Ishikawa (cell line): ENCODE data around the gene HMGCS2.

Experiments
- CEBPB ChIP-seq: IDR thresholded peaks from 2 replicates; pipeline ENCODE4 v1.6.1; 2012
- CREB1 ChIP-seq: IDR thresholded peaks from 2 replicates; pipeline ENCODE4 v1.6.1; 2012; ENCODE audit warnings: low read depth
- EGR1 ChIP-seq: IDR thresholded peaks from 2 replicates; pipeline ENCODE4 v1.6.1; 2012
- EP300 ChIP-seq: IDR thresholded peaks from 2 replicates; pipeline ENCODE4 v1.6.1; 2012; ENCODE audit warnings: borderline replicate concordance
- FOXM1 ChIP-seq: IDR thresholded peaks from 2 replicates; pipeline ENCODE4 v1.6.1; 2012; ENCODE audit warnings: low read depth, borderline replicate concordance
- NFIC ChIP-seq: IDR thresholded peaks from 2 replicates; pipeline ENCODE4 v1.6.1; 2012
- RAD21 ChIP-seq: IDR thresholded peaks from 2 replicates; pipeline ENCODE4 v1.6.1; 2012; ENCODE audit warnings: low read depth
- TAF1 ChIP-seq: IDR thresholded peaks from 2 replicates; pipeline ENCODE4 v1.6.1; 2012; ENCODE audit warnings: low read depth, mild to moderate bottlenecking
- TCF12 ChIP-seq: IDR thresholded peaks from 2 replicates; pipeline ENCODE4 v1.6.1; 2012; ENCODE audit warnings: low read depth
- TEAD4 ChIP-seq: IDR thresholded peaks from 2 replicates; pipeline ENCODE4 v1.6.1; 2012
- YY1 ChIP-seq: IDR thresholded peaks from 2 replicates; pipeline ENCODE4 v1.6.1; 2012; ENCODE audit warnings: low read depth
- ZBTB7A ChIP-seq: IDR thresholded peaks from 2 replicates; pipeline ENCODE4 v1.6.1; 2012; ENCODE audit warnings: low read depth
- TF ChIP-seq, protein P1 (sequence below): IDR thresholded peaks from 2 replicates; pipeline ENCODE4 v1.6.1; 2012
- TF ChIP-seq, protein P2 (sequence below): IDR thresholded peaks from 2 replicates; pipeline ENCODE4 v1.6.1; 2012
- TF ChIP-seq, protein P3 (sequence below): IDR thresholded peaks from 2 replicates; pipeline ENCODE4 v1.6.1; 2012; ENCODE audit warnings: low read depth, mild to moderate bottlenecking

HMGCS2 gene

DNA sequence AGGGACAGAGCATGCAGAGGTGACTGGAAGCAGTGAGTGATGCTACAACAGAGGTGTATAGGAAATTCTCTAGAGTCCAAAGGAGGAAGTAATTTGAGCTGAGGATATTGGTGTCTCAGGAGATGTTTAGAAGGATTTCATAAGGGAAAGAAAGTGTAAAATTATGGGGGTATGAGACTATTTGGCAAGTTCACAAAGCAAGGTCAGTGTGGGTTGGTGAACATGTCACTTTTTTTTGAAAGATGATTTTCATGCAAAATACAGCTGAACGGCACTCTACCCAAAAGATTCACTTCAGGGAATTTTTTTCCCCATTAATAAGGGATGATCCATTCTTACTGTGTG is 24.1 kb downstream of the HMGCS2 start:
- TF ChIP-seq TCF12 (no peak), NFIC (no peak)

DNA sequence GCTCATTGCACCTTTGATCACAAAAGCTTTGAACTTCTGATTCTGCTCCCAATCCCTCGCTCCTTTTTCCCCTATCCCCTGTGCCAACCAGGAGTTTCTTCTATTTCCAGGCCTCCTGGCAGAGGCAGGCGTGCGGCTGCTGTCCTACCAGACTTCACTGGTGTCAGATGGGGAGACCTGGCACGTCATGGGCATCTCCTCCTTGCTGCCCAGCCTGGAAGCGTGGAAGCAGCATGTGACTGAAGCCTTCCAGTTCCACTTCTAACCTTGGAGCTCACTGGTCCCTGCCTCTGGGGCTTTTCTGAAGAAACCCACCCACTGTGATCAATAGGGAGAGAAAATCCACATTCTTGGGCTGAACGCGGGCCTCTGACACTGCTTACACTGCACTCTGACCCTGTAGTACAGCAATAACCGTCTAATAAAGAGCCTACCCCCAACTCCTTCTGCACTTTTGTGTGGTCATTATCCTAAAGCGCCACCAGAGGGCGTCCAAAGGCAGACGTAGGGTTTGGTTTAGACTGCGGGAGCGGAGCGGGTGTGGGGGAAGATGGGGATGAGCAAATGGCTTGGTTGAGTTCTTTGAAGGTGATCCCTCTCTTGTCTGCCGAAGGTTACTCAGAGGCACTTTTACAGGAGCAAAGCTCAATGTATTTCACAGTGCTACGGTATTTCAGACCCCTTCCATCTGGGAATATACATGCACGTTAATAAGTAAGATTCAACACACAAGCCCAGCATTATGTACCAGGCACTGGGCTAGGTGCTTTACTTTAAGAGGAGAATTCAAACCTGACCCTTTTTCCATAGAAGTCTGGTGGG is 24.7 kb downstream of the HMGCS2 start:
- TF ChIP-seq RAD21 (peak; percentile 75), FOXM1 (no peak)

DNA sequence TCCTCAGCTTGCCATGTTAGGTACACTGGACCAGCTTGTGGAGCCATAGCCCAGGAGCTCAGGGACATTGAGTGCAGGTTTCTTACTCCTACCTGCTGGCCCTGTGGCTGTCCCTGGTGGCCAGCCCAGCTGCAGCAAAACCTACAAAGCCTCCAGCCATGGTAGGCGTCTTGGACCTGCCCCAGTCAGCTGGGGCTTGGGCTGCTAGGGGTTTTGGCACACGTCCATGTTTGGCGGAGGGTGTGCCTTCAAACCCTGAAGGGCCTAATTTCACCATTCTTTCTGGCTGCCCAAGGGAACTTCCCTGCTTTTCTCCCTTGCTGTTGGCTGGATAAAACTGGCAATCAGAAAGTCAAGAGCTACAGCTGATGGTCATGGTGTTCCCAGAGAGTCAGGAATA is 25.4 kb downstream of the HMGCS2 start:
- TF ChIP-seq FOXM1: no peak
- TF ChIP-seq, protein P1, sequence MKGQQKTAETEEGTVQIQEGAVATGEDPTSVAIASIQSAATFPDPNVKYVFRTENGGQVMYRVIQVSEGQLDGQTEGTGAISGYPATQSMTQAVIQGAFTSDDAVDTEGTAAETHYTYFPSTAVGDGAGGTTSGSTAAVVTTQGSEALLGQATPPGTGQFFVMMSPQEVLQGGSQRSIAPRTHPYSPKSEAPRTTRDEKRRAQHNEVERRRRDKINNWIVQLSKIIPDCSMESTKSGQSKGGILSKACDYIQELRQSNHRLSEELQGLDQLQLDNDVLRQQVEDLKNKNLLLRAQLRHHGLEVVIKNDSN: no peak
- TF ChIP-seq, protein P2, sequence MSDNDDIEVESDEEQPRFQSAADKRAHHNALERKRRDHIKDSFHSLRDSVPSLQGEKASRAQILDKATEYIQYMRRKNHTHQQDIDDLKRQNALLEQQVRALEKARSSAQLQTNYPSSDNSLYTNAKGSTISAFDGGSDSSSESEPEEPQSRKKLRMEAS: no peak
- TF ChIP-seq, protein P3, sequence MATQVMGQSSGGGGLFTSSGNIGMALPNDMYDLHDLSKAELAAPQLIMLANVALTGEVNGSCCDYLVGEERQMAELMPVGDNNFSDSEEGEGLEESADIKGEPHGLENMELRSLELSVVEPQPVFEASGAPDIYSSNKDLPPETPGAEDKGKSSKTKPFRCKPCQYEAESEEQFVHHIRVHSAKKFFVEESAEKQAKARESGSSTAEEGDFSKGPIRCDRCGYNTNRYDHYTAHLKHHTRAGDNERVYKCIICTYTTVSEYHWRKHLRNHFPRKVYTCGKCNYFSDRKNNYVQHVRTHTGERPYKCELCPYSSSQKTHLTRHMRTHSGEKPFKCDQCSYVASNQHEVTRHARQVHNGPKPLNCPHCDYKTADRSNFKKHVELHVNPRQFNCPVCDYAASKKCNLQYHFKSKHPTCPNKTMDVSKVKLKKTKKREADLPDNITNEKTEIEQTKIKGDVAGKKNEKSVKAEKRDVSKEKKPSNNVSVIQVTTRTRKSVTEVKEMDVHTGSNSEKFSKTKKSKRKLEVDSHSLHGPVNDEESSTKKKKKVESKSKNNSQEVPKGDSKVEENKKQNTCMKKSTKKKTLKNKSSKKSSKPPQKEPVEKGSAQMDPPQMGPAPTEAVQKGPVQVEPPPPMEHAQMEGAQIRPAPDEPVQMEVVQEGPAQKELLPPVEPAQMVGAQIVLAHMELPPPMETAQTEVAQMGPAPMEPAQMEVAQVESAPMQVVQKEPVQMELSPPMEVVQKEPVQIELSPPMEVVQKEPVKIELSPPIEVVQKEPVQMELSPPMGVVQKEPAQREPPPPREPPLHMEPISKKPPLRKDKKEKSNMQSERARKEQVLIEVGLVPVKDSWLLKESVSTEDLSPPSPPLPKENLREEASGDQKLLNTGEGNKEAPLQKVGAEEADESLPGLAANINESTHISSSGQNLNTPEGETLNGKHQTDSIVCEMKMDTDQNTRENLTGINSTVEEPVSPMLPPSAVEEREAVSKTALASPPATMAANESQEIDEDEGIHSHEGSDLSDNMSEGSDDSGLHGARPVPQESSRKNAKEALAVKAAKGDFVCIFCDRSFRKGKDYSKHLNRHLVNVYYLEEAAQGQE: no peak
- no peak for TF ChIP-seq TCF12
- TF ChIP-seq YY1: no peak
- TF ChIP-seq EGR1: no peak
- TF ChIP-seq ZBTB7A: no peak
- TF ChIP-seq TEAD4: no peak
- no peak for TF ChIP-seq EP300
- TF ChIP-seq RAD21: no peak
- no peak for TF ChIP-seq TAF1
- no peak for TF ChIP-seq CREB1
- TF ChIP-seq NFIC: no peak
- TF ChIP-seq CEBPB: no peak

DNA sequence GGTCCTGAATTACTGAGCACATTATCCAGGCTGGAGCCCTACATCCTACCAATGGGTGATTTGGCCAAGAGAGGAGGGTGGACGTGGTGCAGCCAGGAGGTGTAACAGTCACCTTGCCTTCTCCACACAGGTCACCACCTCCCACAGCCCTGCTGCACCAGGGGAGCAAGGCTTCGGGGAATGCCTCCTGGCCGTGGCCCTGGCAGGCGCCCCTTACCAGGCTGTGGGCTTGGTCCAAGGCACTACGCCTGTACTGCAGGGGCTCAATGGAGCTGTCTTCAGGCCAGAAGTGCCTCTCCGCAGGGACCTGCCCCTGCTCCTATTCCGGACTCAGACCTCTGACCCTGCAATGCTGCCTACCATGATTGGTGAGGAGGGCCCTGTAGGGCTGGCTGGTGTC is 26.0 kb downstream of the HMGCS2 start:
- TF ChIP-seq ZBTB7A (no peak), RAD21 (no peak), TCF12 (no peak), TAF1 (no peak), FOXM1 (no peak), EGR1 (no peak), NFIC (no peak), CEBPB (no peak), YY1 (no peak)
- TF ChIP-seq, protein P2: no peak
- TF ChIP-seq, protein P3: no peak

DNA sequence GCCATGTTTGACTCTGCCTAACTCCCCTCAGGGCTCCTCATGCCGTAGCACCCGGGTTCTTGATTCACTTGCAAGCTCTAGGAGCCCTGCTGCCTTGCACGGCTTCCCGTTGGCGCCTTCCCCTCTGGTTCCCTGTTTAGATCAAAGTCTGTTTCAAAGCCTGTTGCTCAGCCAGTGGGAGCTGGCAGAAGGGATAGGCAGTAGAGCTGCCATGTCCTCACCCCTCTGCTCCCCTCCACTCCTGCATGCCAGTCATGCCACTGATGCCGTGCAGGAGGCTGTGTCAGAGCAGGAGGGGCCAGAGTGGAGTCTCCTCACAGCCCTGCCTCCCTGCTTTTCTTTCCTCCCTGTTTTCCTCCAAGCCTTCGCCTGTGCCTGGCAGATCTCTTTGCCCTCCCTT is 26.5 kb downstream of the HMGCS2 start:
- TF ChIP-seq TCF12 (no peak), TAF1 (no peak), CEBPB (no peak), EGR1 (no peak), TEAD4 (no peak), ZBTB7A (no peak), NFIC (no peak), CREB1 (no peak), RAD21 (no peak), YY1 (no peak), EP300 (no peak), FOXM1 (no peak)
- TF ChIP-seq, protein P3: no peak
- TF ChIP-seq, protein P1: no peak
- TF ChIP-seq, protein P2: no peak
